HG02852 (cell line): ENCODE data around the gene FAM135A.

ENCODE experiments used
- ATAC-seq: cut with Tn5 transposase; IDR thresholded peaks from one replicate; pipeline ENCODE4 v1.9.1; 2021; ENCODE audit warnings: mild to moderate bottlenecking, moderate library complexity; ENCODE audit not compliant: unreplicated experiment

The FAM135A gene

GRCh38 chr6:70413114-70413991, at the start of gene FAM135A:
Gene FAM135A, plus strand, starts transcription at chr6:70413508. Its CDS starts 14,835 bp downstream, at chr6:70428343.
- peak; percentile 84 for ATAC-seq

- ATAC-seq = no peak
Observed at GRCh38 chr6:70363741-70364493, 49.4 kb upstream of the FAM135A start.

DNA sequence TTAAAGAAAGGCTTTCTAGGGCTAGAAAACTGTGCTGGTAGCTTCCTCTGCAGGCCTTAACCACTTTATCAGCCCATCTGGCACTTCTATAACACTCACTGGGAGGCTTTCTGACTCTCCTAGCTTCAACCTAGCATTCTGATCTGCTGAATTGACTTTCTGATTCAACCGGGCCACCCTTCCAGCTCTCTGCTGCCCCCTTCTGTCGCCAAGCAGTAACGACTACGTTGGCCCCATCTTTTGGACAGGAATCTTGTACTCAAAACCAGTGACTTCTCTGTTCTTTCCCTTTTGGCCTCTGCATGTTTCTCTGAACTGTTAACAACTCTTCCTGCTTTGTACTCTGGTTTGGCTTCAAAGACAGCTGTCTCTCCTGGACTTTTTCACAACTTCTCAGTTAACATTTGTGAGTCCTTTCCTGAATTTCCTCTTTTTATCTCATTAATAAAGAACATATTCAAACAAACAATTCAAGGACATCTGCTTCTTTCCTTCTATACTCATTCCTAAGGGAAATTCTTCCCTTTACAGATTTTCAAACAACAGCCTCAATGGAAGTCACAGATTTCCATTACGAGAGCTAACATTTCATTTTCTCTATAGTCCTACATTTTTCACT, 43.9 kb upstream of the FAM135A start:
- peak; percentile 79 for ATAC-seq

- ATAC-seq = no peak
Observed at GRCh38 chr6:70370496-70370895, 42.8 kb upstream of the FAM135A start.

GRCh38 chr6:70371454-70372105, 41.7 kb upstream of the FAM135A start:
- ATAC-seq = no peak

- no peak for ATAC-seq
Observed at GRCh38 chr6:70375166-70375565, 38.1 kb upstream of the FAM135A start.

DNA sequence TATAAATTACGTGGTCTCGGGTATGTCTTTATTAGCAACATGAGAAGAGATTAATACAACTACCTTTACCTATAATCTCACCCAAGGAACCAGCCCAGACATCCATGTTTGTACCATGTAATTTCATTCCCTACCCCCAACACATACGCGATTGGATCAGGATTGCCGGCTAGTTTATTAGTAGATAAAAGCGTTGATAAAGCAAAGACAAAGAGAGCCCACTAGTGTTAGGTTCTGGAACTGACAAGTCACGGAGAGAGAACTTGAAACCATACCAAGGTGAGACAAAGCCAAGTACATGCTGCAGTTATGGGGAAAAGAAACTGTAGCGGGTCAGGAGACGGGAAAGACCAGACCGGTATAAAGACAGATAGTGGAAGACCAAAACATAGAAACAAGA, 37.4 kb upstream of the FAM135A start:
- ATAC-seq = no peak

DNA sequence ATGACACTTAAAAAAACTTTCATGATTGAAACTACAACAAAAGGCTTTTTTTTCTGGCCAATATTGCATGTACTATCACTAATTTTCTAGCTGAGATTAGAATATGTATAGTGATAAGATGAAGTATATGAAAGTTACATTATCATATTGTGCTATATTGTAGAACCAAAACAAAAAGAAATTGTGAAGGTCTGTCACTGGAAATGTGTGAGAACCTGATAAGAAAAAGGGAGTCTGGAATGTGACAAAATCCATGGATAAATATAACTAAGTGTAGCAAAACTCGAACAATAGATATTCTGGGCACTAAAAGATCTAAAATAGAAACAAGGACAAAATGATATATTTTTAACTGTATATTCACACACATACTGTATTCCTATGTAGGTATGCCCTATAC, 36.7 kb upstream of the FAM135A start:
- ATAC-seq = no peak

- no peak for ATAC-seq
Observed at GRCh38 chr6:70377372-70377771, 35.9 kb upstream of the FAM135A start.

DNA sequence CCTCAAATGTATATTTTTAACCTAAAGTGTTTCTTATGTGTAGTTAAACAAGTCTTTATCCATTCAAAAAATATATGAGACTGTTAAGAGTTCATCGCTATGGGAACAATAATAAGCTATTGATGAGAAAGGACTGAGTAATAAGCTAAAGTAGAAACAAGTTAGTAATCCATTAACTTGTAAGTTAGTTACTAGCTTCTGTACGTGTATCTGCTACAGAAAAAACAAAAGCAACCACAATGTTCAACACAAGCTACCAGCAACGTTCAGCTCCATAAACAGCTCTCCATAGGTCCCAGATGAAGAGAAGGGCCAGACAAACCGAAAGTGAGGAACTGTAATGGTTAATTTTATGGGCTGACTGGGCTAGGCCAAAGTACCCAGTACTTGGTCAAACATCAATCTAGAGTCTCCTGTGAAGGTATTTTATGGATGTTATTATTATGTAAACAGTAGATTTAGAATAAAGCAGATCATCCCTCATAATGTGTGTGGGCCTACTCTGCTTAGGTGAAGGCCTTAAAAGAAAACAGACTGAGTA, 33.8 kb upstream of the FAM135A start:
- ATAC-seq = no peak

DNA sequence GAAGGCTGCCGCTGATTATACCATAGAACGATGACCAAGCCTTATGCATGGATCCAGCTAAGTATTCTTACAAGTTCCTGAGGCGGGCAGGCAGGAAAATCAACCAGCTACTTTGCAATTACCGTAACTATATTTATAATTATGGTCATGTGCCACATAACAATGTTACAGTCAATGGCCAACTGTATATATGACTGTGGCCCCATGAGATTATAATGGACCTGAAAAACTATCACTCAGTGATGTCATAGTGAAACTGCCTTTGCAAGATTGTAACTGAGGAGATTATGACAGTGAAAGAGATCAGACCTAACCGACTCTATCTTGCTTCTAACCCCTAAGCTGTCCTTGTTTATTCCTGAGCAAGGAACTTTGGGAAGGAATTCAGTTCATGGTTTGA, 33.1 kb upstream of the FAM135A start:
- ATAC-seq = peak; percentile 90

DNA sequence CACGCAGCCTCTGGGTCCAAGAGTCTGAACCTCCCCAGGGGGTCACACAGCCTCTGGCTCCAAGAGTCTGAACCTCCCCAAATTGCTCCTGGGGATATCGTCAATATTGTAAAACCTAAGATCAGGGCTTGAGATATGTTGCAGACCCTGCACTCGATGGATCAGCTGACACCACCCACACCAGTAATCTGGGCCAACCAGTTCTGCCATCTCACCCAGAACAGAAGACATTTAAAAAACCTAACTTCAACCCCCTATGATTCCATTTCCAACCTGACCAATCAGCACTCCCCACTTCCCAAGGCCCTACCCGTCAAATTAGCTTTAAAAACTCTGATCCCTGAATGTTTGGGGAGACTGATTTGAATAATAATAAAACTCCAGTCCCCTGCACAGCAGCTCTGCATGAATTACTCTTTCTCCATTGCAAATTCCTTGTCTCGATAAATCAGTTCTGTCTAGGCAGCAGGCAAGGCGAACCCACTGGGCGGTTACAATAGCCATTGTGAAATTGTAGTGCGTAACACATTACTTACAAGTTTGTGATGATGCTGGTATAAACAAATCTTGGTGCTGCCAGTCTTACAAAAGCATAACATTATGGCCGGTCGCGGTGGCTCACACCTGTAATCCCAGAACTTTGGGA, 32.4 kb upstream of the FAM135A start:
- no peak for ATAC-seq

DNA sequence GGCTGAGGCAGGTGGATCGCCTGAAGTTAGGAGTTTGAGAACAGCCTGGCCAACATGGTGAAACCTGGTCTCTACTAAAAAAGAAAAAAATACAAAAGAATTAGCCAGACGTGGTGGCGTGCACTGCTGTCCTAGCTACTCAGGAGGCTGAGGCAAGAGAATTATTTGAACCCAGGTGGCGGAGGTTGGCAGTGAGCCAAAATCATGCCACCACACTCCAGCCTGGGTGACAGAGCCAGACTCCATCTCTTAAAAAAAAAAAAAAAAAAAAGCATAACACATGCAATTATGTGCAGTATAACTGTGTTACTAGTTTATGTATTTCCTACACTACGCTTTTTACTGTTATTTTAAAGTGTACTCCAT, 31.9 kb upstream of the FAM135A start:
- ATAC-seq = no peak

- ATAC-seq = no peak
Observed at GRCh38 chr6:70385901-70386300, 27.4 kb upstream of the FAM135A start.

DNA sequence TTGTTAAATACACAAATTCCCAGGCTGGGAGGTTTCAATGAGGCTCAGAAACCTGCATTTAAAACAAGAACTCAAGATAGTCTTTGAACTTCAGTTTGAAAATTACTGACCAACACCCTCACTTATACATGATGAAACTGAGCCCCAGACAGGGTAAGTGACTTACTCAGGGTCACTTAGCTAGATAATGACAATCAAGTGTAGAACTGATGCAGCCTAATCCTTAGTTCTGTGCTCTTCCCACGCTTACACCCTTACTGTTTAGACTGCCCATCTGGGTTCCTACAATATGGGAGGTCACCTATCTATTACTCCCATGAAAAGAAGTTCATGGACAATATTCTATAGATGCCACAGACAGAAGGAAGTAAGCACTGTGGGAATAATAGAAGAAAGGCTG, 24.5 kb upstream of the FAM135A start:
- ATAC-seq = no peak

GRCh38 chr6:70389261-70389660, 24.0 kb upstream of the FAM135A start:
- ATAC-seq = no peak

DNA sequence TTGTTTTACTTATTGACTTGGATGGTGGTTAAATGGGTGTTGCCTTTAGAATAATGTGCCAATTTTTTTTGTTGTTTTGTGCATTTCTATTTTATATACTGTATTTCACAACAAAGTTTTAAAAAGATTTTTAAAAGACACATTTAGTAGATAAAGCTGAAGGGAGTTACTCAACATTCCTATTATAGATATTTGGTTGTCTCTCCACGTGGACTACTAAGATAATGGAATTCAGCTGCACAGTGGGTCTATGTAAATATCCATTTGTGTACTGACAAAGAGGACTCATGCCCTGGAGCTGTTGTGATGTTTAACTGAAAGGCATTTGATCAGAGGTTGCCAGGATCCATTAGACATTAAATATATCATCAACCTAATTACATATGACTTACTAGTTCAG, 23.2 kb upstream of the FAM135A start:
- ATAC-seq = no peak

- ATAC-seq = no peak
Observed at GRCh38 chr6:70391492-70391891, 21.8 kb upstream of the FAM135A start.

GRCh38 chr6:70394518-70395300, 18.6 kb upstream of the FAM135A start:
- no peak for ATAC-seq

DNA sequence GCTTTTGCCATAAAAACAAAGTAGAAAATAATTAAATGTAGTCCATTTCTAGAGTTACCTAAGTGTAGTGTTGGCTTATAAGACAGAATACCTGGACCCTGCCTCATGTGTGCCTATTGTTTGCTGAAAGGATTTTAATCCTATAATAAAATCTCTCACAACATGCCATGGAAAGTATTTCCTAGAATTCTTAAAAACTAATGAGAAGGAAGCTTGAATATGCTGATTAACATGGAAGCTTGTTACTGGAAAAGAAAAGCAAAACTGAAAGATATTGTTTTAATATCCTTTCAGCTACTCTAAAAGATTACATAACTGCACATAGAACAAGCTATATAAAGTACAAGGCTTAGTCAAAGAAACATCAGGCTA, 18.0 kb upstream of the FAM135A start:
- no peak for ATAC-seq
